ENCODE results near the gene SLAMF8. TPM values are rescaled to one million over a fixed set of nuclear protein-coding genes. Genes with fewer than 3 reads are reported as not detected.

SLAMF8 gene
- total RNA-seq, result not detected

GRCh38 chr1:159826441-159827101 is at the start of gene SLAMF8:
TSS of gene SLAMF8 (plus strand) at chr1:159826873. CDS start at chr1:159826899, 26 bp downstream.
- no peak for DNase-seq

- DNase-seq, result no peak
These were observed 48.4 kb upstream of the SLAMF8 start for GRCh38 chr1:159778266-159778665.

- DNase-seq, result no peak
These were observed 47.2 kb upstream of the SLAMF8 start for GRCh38 chr1:159779403-159779851.

DNA sequence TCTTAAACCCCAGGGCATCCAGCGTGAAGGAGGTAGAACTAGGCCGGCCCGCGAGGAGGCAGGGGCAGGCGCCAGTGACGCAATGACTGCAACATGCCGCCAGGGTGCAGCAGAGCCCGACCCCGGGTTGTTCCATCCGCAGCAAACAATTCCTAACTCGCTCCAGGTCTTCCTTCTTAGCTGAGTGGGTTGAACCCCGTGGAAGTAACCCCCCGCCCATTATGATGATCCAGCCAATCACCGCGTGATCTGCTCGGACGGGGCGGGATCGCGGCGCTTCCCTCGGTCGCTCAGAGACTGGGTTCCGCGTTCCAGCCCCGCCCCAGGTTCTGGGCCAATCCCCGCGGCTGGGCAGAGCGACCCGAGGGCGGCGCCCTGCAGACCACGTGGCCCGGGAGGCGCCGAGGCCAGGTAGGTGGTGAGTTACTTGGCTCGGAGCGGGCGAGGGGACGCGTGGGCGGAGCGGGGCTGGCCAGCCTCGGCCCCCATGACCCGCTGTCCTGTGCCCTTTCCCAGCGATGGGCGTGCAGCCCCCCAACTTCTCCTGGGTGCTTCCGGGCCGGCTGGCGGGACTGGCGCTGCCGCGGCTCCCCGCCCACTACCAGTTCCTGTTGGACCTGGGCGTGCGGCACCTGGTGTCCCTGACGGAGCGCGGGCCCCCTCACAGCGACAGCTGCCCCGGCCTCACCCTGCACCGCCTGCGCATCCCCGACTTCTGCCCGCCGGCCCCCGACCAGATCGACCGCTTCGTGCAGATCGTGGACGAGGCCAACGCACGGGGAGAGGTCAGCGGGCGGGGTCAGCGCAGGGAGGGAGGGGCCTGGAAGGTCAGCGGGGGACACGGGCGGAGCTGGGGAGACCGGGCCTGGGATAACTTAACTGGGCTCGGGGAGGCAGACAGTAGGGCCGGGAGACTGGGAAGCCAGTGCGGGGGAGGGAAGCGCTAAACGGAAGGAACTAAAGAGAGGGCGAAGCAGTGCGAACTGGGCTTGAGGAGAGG is 45.8 kb upstream of the SLAMF8 start, which contains the start of gene DUSP23:
Gene DUSP23 (plus strand): TSS at position 380 of the 1,000 bp plus-strand sequence. CDS start 139 bp downstream, at position 519.
- DNase-seq, result peak; percentile 95

DNA sequence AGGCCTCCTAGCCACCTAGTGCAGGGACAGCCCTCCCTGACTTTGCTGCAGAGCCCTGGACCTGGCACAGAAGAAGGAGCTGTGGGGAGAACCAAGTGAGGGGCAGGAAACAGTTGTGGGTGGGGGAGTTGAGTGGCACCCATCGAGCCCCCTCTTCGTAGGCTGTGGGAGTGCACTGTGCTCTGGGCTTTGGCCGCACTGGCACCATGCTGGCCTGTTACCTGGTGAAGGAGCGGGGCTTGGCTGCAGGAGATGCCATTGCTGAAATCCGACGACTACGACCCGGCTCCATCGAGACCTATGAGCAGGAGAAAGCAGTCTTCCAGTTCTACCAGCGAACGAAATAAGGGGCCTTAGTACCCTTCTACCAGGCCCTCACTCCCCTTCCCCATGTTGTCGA is 44.7 kb upstream of the SLAMF8 start:
- DNase-seq, result no peak

- no peak for DNase-seq
These were observed 42.9 kb upstream of the SLAMF8 start for GRCh38 chr1:159783724-159784123.

GRCh38 chr1:159786465-159786864 is 40.2 kb upstream of the SLAMF8 start:
- DNase-seq, result no peak

- DNase-seq, result no peak
These were observed 39.7 kb upstream of the SLAMF8 start for GRCh38 chr1:159786966-159787365.

DNA sequence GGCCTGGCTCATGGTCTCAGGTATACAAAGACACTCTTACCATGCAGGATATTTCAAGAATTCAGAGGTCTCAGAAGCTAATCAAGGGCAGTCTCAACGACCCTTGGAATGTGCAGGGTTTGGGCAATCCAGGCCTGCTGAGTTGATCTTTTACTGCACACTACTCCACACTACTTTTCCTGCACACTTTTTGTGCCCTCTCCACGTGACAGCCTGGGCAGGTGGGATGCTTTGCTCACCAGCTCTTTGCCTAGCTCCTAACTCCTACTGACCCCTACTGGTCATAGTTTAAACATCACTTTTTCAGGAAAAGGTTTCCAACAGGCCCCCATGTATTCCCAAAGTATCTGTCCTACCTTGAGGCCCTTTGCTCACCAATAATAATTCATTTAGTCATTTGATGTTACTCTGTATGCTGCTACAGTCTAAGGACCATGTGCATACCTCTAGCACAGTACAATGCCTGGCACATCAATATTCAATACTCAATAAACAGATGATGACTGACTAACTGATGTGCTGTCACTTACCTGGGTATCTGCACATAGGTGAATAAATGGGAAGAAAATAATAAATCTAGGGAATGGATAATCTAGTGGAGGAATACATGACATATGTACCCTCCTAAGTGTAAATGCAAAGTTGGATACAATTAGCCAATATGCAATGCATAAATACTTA is 36.3 kb upstream of the SLAMF8 start:
- no peak for DNase-seq

DNA sequence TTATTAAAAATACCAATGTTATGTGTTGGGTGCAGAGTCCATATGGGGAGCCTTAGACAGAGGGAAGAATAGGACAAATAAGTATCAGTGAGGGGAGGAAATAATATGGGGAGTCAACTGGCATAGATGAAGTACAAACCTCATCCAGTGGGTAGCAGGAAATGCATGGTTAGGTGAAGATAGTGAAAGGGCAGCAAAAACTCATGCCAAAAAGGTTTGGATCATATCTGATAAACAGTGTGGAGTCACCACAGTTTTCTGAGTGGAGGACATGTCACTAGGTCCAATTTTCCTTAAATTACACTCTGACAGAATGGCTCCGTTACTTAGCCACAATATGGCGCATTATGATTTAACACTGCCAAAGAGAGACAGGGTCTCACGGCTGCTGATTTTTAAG is 35.6 kb upstream of the SLAMF8 start:
- no peak for DNase-seq

DNA sequence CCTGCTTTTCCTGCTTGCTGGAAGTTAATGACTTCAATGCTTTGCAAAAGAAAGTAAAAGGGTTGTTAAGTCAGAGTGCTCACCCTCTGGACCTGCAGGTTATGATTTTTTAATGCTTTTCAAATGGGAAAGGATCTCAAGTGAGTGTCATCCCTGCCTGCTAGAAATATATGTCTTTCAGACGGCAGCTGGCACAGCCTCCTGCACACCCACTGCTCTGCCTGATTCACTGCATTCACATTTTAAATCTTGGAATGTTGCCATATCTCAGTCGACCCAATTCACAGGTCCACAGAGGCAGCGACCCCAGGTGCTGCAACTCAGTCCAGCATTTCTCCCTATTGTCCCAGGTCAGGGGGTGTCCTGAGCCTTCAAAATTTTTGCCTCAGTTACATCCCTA is 35.2 kb upstream of the SLAMF8 start:
- DNase-seq, result no peak

DNA sequence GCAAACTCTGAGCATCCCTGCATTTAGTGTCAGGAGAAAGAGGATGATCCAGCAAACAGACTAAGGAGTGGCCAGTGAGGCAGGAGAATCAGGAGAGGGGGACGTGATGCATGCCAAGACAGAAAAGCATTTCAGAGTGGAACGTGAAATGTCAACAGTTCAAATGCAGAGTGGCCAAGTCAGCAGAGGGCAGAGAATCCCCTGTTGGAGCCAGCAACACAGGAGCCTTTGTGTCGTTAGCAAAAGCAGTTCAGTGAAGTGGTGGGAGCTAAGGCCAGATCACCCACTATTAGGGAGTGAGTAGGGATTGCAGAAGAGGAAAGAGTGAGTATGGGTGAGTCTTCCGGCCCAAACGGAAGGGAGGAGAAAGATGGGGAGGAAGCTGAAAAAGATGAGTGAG is 31.1 kb upstream of the SLAMF8 start:
- DNase-seq, result no peak

DNA sequence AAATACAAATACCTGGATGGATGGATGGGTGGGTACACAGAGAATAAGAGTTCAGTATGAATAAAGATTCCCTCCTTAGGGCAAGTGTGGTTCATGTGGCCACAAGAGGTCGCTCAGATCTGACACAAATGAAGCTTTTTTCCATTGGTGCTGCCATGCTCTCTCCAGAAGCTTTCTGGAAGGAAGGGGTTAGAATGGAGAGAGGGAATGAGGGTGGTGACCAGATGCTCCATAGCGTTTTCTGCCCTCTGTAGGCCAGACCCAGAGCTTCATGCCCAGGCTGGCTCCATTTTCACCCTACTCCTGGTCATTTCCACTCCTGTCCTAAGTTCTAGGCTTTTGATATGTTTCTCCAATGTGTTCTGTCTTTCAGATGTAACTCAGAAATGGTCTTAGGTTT is 27.8 kb upstream of the SLAMF8 start:
- DNase-seq, result no peak

DNA sequence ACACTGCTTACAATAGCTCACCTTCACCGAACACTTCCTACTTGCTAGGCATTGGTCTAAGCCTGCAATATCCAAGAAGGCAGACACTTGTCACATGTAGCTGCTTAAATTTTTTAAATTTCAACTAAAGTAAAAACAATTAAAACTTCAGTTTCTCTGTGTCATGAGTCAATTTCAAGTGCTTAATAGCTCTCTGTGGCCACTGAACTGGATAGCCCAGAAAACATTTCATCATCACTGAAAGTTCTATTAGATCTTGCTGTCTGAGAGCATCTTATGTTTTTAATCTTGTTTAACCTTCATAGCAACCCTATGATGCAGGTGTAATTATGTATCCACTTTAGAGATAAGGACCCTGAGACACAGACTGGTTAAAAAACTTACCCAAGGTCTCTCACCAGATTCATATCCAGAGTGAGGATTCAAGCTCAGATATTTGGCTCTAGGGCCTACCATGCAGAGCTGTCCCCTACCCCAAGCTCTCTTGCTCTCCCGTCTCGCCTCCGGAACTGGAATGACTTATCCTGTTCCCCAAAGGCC is 27.2 kb upstream of the SLAMF8 start:
- no peak for DNase-seq

- no peak for DNase-seq
These were observed 26.3 kb upstream of the SLAMF8 start for GRCh38 chr1:159800177-159800930.

GRCh38 chr1:159802111-159802510 is 24.6 kb upstream of the SLAMF8 start, which contains the start of gene FCRL6:
TSS of gene FCRL6 (plus strand) at chr1:159802360. CDS start at chr1:159802425, 65 bp downstream.
- no peak for DNase-seq

DNA sequence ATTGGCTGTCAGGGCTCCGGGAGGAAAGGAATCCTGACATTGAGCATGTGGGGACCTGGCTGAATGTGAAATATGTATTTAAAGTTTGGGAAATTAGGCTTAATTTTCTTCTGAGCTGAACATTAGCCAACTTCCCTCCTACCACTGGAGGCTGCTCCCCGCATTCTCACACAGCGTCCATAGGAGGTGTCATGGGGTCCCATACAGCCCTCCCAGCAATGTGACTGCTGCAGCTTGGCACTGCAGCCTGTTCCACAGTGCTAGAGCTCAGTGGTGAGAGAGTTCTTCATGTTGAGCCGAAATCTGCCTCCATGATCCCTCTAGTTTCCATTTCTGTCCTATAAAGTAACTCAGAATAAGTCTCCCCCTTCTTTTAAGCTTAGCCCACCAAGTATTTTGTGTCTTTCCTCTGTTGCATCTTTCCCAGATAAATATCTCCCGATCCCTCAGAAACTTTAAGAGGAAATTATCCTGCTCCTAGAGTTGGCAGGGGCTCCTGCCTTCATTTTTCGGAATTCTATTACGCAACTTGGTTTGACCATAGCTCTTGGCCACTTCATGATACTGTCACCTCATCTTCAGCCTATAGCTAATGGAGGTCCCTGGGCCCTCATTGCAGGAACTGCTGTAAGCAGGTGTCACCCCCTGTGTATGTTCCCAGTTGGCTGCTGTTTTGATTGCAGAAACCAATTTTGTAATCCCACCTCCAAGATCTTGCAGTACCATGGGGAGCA is 22.6 kb upstream of the SLAMF8 start:
- no peak for DNase-seq

DNA sequence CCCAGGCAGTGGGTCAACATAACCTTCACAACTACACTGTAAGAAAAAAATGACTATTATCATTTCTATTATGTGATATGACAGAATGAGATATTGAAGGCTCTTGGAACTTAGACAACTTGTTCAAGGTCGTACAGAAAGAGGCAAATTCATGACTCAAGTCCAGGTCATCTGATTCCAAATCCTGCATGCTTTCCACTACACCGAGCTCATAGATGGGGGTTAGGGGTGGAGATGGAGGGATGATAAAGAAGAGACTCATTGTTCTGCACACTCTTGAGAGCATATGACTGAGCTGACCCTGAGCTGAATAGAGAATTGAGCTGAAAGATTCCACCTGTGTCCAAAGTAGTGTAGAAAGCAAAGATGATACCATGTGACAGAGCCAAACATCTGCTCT is 21.7 kb upstream of the SLAMF8 start:
- DNase-seq, result no peak

- no peak for DNase-seq
These were observed 10.7 kb upstream of the SLAMF8 start for GRCh38 chr1:159815926-159816325.

- DNase-seq, result no peak
These were observed 9.2 kb upstream of the SLAMF8 start for GRCh38 chr1:159817276-159818041.
